ENCODE data around the gene KRTAP9-8.

The KRTAP9-8 gene

DNA sequence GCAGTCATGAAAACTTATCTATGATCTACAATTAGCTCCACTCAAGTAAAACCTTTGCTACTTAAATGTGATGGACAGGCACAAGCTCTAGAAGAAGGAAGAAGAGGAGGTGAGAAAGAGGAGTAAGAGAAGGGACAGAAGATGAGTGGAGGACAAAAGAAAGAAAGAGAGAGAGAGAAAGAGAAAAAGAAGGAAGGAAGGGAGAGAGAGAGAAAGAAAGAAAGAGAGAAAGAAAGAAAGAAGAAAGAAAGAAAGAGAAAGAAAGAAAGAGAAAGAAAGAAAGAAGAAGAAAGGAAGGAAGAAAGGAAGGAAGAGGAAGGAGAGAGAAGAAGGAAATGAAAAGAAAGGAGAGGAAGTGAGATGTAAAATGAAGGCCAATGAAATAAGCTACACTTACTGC is 7.7 kb upstream of the KRTAP9-8 start:
- TF ChIP-seq ZC3H10 (CRISPR knock-in tag; IDR thresholded peaks at IDR 0.05) (no peak), OSR1 (CRISPR knock-in tag; IDR thresholded peaks at IDR 0.05) (no peak), ZNF565 (CRISPR knock-in tag; conservative IDR thresholded peaks at IDR 0.05; ENCODE audit: low read depth) (no peak), CREB5 (CRISPR knock-in tag; IDR thresholded peaks at IDR 0.05; ENCODE audit: low read depth) (no peak), PPARA (CRISPR knock-in tag; IDR thresholded peaks at IDR 0.05; ENCODE audit: borderline replicate concordance) (no peak), TOX (CRISPR knock-in tag; IDR thresholded peaks at IDR 0.05; ENCODE audit: borderline replicate concordance) (no peak), ARNTL (CRISPR knock-in tag; IDR thresholded peaks at IDR 0.05; ENCODE audit: borderline replicate concordance, low read depth) (no peak), TCF4 (CRISPR knock-in tag; IDR thresholded peaks at IDR 0.05; ENCODE audit: borderline replicate concordance) (no peak), BACH2 (CRISPR knock-in tag; IDR thresholded peaks at IDR 0.05; ENCODE audit: borderline replicate concordance) (no peak), RARB (CRISPR knock-in tag; IDR thresholded peaks at IDR 0.05) (no peak), POU6F1 (CRISPR knock-in tag; IDR thresholded peaks at IDR 0.05; ENCODE audit: borderline replicate concordance, low read depth) (no peak), GLIS3 (CRISPR knock-in tag; IDR thresholded peaks at IDR 0.05) (no peak), ESRRG (CRISPR knock-in tag; IDR thresholded peaks at IDR 0.05) (no peak), ZFP3 (CRISPR knock-in tag; IDR thresholded peaks at IDR 0.05) (no peak), ZFP30 (CRISPR knock-in tag; IDR thresholded peaks at IDR 0.05) (no peak), ISL1 (CRISPR knock-in tag; IDR thresholded peaks at IDR 0.05) (no peak), SNAI2 (CRISPR knock-in tag; IDR thresholded peaks at IDR 0.05) (no peak)
- TF ChIP-seq, protein P1, sequence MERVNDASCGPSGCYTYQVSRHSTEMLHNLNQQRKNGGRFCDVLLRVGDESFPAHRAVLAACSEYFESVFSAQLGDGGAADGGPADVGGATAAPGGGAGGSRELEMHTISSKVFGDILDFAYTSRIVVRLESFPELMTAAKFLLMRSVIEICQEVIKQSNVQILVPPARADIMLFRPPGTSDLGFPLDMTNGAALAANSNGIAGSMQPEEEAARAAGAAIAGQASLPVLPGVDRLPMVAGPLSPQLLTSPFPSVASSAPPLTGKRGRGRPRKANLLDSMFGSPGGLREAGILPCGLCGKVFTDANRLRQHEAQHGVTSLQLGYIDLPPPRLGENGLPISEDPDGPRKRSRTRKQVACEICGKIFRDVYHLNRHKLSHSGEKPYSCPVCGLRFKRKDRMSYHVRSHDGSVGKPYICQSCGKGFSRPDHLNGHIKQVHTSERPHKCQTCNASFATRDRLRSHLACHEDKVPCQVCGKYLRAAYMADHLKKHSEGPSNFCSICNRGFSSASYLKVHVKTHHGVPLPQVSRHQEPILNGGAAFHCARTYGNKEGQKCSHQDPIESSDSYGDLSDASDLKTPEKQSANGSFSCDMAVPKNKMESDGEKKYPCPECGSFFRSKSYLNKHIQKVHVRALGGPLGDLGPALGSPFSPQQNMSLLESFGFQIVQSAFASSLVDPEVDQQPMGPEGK (CRISPR knock-in tag; IDR thresholded peaks at IDR 0.05; ENCODE audit: borderline replicate concordance), result no peak
- TF ChIP-seq, protein P2, sequence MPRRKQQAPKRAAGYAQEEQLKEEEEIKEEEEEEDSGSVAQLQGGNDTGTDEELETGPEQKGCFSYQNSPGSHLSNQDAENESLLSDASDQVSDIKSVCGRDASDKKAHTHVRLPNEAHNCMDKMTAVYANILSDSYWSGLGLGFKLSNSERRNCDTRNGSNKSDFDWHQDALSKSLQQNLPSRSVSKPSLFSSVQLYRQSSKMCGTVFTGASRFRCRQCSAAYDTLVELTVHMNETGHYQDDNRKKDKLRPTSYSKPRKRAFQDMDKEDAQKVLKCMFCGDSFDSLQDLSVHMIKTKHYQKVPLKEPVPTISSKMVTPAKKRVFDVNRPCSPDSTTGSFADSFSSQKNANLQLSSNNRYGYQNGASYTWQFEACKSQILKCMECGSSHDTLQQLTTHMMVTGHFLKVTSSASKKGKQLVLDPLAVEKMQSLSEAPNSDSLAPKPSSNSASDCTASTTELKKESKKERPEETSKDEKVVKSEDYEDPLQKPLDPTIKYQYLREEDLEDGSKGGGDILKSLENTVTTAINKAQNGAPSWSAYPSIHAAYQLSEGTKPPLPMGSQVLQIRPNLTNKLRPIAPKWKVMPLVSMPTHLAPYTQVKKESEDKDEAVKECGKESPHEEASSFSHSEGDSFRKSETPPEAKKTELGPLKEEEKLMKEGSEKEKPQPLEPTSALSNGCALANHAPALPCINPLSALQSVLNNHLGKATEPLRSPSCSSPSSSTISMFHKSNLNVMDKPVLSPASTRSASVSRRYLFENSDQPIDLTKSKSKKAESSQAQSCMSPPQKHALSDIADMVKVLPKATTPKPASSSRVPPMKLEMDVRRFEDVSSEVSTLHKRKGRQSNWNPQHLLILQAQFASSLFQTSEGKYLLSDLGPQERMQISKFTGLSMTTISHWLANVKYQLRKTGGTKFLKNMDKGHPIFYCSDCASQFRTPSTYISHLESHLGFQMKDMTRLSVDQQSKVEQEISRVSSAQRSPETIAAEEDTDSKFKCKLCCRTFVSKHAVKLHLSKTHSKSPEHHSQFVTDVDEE (CRISPR knock-in tag; IDR thresholded peaks at IDR 0.05), result no peak
- no peak for ATAC-seq

- ATAC-seq, result no peak
- TF ChIP-seq ESRRG (CRISPR knock-in tag; IDR thresholded peaks at IDR 0.05), result no peak
- TF ChIP-seq, protein P1 (CRISPR knock-in tag; IDR thresholded peaks at IDR 0.05; ENCODE audit: borderline replicate concordance), result no peak
- no peak for TF ChIP-seq ARNTL (CRISPR knock-in tag; IDR thresholded peaks at IDR 0.05; ENCODE audit: borderline replicate concordance, low read depth)
- TF ChIP-seq TOX (CRISPR knock-in tag; IDR thresholded peaks at IDR 0.05; ENCODE audit: borderline replicate concordance), result no peak
- TF ChIP-seq ISL1 (CRISPR knock-in tag; IDR thresholded peaks at IDR 0.05), result no peak
- no peak for TF ChIP-seq SNAI2 (CRISPR knock-in tag; IDR thresholded peaks at IDR 0.05)
- no peak for TF ChIP-seq ZNF70 (CRISPR knock-in tag; IDR thresholded peaks at IDR 0.05)
- TF ChIP-seq GLIS3 (CRISPR knock-in tag; IDR thresholded peaks at IDR 0.05), result no peak
- TF ChIP-seq ZNF565 (CRISPR knock-in tag; conservative IDR thresholded peaks at IDR 0.05; ENCODE audit: low read depth), result no peak
- no peak for TF ChIP-seq OSR1 (CRISPR knock-in tag; IDR thresholded peaks at IDR 0.05)
- no peak for TF ChIP-seq CSDC2 (CRISPR knock-in tag; IDR thresholded peaks at IDR 0.05)
- TF ChIP-seq POU6F1 (CRISPR knock-in tag; IDR thresholded peaks at IDR 0.05; ENCODE audit: borderline replicate concordance, low read depth), result no peak
- no peak for TF ChIP-seq ZC3H10 (CRISPR knock-in tag; IDR thresholded peaks at IDR 0.05)
- TF ChIP-seq, protein P2 (CRISPR knock-in tag; IDR thresholded peaks at IDR 0.05), result no peak
- no peak for TF ChIP-seq CREB5 (CRISPR knock-in tag; IDR thresholded peaks at IDR 0.05; ENCODE audit: low read depth)
Observed at GRCh38 chr17:41231731-41232130, 6.1 kb upstream of the KRTAP9-8 start.
